Stimulated activated CD8-positive, alpha-beta memory T cell treated with anti-CD3 and anti-CD28 coated beads, Interleukin-4, amount 100 ng/mL, for 4 hours (primary cell): ENCODE data around the gene CTNNBL1.

ENCODE experiments used
- DNase-seq, 2 donors: peaks; one replicate each; pipeline ENCODE4 v3.0.0-alpha.2; 2020; ENCODE audit warnings: low read depth in 2 of 2, low spot score in 1 of 2

The CTNNBL1 gene

GRCh38 chr20:37875460-37876175 lies 181.8 kb downstream of the CTNNBL1 start:
- DNase-seq, result no peak

DNA sequence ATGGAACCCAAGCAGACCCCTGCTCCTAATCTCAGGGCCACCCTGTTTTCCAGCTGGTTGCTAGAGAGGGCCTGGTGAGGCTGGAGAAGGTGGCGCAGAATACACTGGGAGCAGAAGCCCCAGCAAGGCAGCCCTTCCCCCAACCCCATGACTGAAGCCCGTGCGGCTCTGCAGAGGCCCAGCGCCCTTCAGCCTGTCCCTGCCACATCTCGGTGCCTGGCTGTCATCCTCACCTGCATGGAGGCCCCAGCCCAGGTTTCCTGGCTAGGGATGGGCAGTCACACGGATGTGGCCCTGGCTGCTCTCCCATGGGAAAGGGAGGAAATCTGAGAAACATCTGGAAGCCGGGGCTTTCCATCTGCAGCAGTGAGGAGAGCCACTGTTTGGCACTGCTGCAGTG lies 183.0 kb downstream of the CTNNBL1 start:
- no peak for DNase-seq

DNA sequence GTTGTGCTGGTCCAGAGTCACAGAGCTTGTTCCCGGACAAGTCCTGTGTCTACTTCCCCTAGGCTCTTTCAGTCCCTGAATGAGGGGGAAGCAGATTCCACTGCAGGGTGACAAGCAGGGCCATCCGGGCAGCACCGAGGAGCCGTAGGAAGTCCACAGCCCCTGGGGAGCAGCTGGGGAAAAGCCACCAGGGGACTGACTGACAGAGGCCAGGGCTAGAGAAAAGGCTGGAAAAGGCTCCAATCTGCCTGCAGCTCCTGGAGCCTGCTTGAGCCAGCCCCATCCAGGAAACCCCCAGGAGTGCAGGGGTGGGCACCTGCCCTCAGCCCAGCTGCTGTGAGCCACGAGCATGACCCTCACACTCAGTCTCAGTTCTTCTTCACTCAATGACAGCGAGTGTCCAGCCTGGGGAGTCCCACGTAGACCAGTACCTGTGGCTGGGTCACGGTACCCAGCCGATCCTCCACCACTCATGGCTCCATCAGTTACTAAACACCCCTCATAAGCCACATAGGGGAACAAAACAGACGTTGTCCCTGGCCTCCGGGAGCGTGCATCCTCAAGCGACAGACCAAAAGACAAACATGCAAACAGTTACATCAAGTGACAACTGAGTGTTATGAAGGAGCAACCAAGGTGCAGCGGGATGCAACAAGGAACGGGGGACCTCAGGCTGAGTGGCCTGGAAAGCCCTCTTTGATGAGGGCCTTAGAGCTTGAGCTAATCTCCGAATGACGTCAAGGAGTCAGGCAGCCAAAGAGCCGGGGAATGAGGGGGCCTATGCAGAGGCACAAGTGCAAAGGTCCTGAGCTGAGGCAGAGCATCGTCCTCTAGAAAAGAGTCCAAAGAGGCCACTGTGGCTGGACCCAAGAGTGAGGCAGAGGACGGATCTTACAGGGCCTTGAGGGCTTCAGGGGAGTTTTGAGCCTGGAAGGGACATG lies 184.3 kb downstream of the CTNNBL1 start:
- no peak for DNase-seq

DNA sequence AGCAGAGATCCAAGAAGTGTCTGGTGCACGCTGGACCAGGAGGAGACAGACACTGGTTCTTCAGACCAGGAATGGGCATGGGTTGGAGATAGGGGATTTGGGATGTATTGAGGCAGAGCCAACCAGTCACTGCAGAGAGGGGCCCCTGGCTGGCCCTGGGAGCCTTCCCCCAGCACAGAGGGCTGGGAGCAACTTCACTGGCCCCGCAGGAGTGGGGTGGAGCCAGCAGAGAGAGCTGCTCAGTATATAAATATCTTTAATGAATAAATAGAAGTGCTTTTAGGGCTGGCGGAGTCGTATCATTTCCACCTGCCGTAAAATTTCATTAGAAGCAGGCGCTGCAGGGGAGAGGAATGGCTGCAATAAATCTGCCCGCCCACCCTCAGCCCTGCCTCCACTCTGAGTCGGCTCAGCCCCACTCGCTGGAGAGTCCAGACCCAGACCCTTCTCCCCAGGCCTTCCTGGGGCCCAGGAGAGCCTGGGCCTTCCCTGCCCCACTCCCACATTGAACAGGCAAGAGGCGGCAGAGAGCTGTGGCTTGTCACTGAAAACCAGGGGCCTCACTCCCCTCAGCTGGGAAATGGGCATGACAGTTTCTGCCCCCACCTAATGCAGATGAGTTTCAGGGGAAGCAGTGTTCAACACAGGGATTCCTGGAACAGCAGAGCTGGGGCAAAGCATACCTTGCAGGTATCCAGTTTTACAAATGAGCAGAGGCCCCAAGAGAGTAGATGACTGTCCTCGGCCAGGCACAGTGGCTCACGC lies 185.2 kb downstream of the CTNNBL1 start:
- DNase-seq, result no peak

- DNase-seq, result no peak
Observed at GRCh38 chr20:37879843-37880242, 186.0 kb downstream of the CTNNBL1 start.

- no peak for DNase-seq
Observed at GRCh38 chr20:37880726-37881591, 187.1 kb downstream of the CTNNBL1 start.

GRCh38 chr20:37881601-37882343 lies 187.9 kb downstream of the CTNNBL1 start:
- no peak for DNase-seq

- no peak for DNase-seq
Observed at GRCh38 chr20:37882961-37883712, 189.3 kb downstream of the CTNNBL1 start.

DNA sequence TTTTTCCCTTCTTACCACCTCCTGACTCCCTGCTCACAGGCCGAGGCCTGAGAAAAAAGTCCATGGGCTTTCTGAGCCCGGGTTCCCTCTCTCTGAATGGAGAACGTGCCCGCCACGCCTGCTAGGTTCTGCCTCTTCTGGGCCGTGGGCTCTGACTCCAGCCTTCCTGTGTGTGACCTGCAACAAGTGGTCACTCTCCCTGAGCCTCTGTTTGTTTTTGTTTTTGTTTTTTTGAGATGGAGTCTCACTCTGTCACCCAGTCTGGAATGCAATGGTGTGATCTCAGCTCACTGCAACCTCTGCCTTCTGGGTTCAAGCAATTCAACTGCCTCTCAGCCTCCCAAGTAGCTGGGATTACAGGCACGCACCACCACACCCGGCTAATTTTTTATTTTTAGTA lies 191.2 kb downstream of the CTNNBL1 start:
- no peak for DNase-seq

DNA sequence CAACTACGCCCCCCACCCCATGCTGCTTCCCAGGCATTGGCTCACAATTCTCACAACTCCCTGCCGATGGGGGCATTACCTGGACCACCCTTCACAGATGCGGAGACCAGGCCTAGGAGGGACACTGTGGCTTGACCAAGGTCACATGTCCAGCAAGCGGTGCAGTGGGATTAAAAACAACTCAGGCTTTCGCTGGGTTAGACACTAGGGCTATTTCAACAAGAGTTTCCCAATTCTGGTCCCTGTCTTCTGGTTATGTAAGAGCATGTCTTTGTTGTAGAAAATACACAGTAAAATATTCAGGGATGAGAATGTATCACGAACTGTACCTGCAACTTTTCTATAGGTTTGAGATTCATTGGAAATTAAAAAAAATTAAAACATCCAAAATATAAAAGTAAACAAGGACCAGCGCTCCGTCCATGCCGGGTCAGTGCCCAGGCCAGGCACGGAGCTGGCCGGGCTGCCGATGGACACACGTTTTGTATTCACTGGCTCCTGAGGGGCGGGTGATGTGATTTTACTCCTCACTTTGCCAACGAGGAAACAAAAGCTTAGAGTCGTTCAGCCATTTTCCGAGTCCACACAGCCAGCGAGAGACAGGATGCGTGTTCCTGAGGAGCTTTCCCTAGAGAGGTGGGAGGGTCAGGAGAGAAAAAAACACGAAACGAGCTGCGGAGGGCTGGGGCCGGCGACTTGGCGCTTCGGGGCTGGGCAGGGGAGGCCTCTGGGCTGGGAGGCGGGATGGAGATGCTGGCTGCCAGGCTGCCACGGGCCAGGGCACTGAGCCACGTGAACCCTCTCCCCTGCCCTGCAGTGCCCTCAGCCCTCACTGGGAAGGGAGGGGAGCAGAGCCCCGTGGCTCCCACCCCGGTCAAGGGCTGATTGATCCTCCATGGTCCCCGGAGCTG lies 192.0 kb downstream of the CTNNBL1 start:
- DNase-seq, result no peak

DNA sequence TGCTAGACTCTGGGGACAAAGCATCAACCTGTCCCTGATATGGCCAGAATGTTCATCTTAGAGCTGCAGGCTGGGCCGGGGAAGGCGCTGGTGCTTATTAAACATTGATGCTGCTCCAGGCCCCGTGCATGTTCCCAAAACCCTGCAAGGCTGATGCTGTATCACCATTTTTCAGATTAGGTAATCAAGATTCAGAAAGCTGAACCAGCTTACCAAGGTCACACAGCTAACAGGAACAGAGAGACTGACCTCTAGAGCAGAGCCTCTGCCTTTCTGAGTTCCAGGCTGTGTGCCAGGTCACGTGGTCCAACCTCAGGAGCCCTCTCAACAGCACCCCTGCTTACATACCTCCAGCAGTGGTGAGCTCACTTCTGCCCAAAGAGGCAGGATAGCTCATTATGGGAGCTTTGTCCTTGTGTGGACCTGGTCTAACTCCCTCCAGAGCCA lies 193.0 kb downstream of the CTNNBL1 start:
- DNase-seq, result no peak

DNA sequence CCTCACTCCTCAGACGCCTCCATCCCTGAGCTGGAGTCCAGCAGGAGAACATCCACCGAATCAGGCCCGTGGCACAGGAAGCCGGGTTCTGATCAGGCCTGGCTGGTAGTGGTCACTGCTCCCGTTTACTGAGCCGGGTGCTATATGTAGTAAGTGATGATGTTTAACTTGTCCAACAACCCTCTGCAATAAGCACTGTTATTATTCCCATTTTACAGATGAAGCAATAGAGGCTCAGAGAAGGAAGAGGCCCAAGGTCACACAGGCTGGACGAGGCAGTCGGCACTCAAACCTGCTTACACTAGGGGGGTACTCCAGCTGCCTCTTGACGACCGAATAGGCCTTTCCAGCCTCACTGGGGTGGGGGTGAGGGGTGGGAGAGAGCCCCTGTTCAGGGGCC lies 194.8 kb downstream of the CTNNBL1 start:
- no peak for DNase-seq

DNA sequence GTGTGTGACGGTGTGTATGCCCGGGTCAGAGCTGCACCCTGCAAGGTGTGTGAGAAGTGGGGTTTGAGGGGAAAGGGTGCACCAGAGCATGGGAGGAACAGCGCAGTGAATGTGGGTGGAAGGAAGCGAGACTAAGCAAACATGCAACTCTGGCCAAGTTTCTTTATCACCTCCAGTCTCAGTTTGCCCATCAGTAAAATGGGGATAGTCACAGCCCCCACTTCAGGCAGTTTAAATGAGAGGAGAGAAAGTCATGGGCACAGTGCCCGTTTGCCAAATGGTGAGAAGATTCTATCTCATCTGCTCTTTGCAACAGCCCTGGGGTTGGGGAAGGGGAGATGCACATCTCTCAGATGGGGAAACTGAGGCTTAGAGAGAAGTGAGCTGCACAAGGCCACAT lies 196.3 kb downstream of the CTNNBL1 start:
- no peak for DNase-seq

GRCh38 chr20:37890643-37891042 lies 196.8 kb downstream of the CTNNBL1 start:
- no peak for DNase-seq

DNA sequence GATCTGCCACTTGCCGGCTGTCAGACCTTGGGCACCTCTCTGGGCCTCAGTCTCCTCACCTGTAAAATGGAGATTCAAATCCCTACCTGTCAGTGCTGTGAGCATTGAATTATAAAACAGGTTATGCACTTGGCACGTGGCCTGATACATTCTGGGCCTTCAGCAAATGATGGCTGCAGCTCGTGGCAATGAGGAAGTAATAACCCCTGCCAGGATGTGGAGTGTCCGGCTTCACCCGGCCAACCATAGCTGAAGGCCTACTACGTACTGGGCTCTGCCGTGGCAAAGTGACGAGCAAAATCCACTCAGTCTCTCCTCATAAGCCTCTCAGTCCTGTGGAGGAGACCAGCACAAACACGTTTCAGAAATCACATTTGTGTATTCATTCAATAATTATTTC lies 198.2 kb downstream of the CTNNBL1 start:
- DNase-seq, result no peak

GRCh38 chr20:37893566-37894241 lies 199.9 kb downstream of the CTNNBL1 start:
- no peak for DNase-seq

DNA sequence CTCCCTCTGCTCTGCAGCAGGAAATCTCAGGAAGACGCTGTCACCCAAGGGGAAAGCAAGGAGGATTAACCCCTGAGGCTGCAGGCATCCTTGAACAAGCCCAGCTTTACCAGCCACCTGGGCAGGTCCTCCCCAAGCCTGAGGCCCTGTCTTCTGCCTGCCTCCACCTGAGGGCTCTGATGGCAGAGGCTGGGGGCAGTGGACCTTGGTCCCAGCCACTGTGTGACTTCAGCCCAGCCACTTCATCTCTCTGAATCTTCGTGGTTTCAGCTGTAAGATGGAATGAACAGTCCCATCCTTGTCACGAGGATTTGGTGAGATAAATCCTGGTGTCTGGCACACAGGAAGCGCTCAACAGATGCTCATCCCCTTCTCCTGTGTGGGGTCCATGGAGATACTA lies 200.6 kb downstream of the CTNNBL1 start:
- DNase-seq, result no peak

GRCh38 chr20:37895166-37895565 lies 201.3 kb downstream of the CTNNBL1 start:
- DNase-seq, result no peak
